Type B pancreatic cell (in vitro differentiated cells): ENCODE measurements around the gene LAMC3. TPM values are rescaled to one million over a fixed set of nuclear protein-coding genes. Genes with fewer than 3 reads are reported as not detected.

Experiments used
- DNase-seq: peaks from one replicate; pipeline ENCODE4 v3.0.0; 2021; ENCODE audit warnings: mixed read lengths; ENCODE audit not compliant: unreplicated experiment; ENCODE audit errors: extremely low spot score
- H3K27ac Mint-ChIP-seq: 2 replicates; pipeline ENCODE4 v1.8.0; 2021; ENCODE audit warnings: mild to moderate bottlenecking, mixed read lengths
- H3K27me3 Mint-ChIP-seq: 2 replicates; pipeline ENCODE4 v1.8.0; 2021; ENCODE audit warnings: mixed read lengths
- H3K36me3 Mint-ChIP-seq: 2 replicates; pipeline ENCODE4 v1.8.0; 2021; ENCODE audit warnings: mixed read lengths
- H3K4me1 Mint-ChIP-seq: one replicate; pipeline ENCODE4 v1.8.0; 2021; ENCODE audit warnings: mixed read lengths; ENCODE audit not compliant: unreplicated experiment
- H3K4me3 Mint-ChIP-seq: 2 replicates; pipeline ENCODE4 v1.8.0; 2021; ENCODE audit warnings: mild to moderate bottlenecking, mixed read lengths
- H3K9me3 Mint-ChIP-seq: 2 replicates; pipeline ENCODE4 v1.8.0; 2021; ENCODE audit warnings: mixed read lengths
- total RNA-seq: library from RNA; stranded (reverse); gene quantifications from 2 replicates; pipeline ENCODE4 v1.2.1, GENCODE V29; 2021; ENCODE audit warnings: low replicate concordance
- TF ChIP-seq, protein P1 (sequence below): fragments of 200-600 bp; sonication (generic); conservative IDR thresholded peaks from 2 replicates; pipeline ENCODE4 v1.5.0; 2021; ENCODE audit warnings: antibody characterized with exemption, mild to moderate bottlenecking

Gene LAMC3
- total RNA-seq, 1 donor from 2014 or later: 7.2 TPM

DNA sequence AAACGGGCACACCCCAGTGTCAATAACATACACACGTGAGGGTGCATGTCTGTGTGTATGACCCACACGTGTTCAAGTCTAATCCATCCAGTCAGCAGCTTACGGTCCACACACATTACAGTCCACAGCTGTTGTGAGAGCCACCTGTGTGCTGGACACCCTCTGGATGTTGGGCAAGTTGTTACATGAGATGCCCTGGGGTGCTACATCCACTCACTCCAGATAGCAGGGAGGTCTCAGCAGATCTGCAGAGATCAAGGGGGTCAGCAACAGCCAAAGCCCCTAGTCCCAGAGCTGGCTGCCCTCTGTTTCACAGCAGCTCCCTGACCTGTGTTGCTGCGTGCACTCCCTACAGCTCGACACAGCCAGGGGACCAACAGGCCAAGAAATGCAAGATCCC is 83.1 kb downstream of the LAMC3 start:
- no peak for DNase-seq
- H3K4me1 Mint-ChIP-seq: peaks cover 15% of the 10 kb centered on the region
- H3K27me3 Mint-ChIP-seq: peaks cover 9% of the 10 kb centered on the region
- H3K27ac Mint-ChIP-seq: no peak overlapping the region
- H3K9me3 Mint-ChIP-seq: no peaks in the 10 kb centered on the region
- H3K36me3 Mint-ChIP-seq: no peaks in the 10 kb centered on the region
- H3K4me3 Mint-ChIP-seq: no peak overlapping the region
- TF ChIP-seq, protein P1, sequence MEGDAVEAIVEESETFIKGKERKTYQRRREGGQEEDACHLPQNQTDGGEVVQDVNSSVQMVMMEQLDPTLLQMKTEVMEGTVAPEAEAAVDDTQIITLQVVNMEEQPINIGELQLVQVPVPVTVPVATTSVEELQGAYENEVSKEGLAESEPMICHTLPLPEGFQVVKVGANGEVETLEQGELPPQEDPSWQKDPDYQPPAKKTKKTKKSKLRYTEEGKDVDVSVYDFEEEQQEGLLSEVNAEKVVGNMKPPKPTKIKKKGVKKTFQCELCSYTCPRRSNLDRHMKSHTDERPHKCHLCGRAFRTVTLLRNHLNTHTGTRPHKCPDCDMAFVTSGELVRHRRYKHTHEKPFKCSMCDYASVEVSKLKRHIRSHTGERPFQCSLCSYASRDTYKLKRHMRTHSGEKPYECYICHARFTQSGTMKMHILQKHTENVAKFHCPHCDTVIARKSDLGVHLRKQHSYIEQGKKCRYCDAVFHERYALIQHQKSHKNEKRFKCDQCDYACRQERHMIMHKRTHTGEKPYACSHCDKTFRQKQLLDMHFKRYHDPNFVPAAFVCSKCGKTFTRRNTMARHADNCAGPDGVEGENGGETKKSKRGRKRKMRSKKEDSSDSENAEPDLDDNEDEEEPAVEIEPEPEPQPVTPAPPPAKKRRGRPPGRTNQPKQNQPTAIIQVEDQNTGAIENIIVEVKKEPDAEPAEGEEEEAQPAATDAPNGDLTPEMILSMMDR: no peak

DNA sequence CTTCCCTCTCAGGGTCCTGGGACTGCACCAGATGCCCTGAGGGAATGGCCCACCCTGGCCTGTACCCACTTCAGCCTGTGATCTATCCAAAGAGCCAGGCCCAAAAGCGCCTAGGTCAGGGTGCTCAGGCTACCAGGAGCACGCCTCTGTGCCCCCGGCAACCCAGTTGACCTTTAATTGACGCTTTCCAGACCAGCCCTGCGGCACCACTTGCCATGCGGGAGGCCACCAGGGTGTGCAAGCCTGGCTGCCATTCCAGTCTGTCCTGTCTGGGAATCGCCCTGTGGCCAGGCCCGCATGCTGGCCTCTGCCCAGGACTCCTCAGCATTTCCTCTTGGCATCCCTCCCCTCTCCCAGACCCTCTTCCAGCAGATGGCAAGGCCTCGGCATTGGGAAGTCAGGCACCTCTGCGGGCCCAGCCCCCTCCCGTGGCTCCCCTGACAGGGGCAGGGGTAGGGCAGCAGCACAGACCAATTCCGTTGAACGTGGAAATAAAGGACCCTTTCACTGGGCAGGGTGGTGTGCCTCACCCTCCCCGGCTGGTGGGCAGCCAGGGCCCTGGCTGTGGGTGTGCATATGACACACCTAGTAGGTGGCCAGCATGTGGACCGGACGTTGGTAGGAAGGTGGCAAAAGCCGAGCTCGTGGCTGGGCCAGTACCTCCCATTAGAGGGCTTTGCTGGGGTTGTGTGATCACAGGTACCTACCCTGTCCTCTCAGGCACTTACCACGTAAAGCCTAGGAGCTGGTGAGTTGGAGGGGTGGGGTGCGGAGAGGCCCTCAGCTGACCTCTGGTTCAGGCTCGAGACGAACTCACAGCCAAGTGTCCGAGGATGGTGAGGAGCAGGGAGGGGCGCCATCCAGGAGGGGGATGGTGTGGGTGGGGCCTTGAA is 83.8 kb downstream of the LAMC3 start:
- Mint-ChIP-seq H3K4me1 (peaks cover 21% of the 10 kb centered on the region), H3K4me3 (no peak overlapping the region), H3K27me3 (peaks cover 9% of the 10 kb centered on the region), H3K36me3 (no peaks in the 10 kb centered on the region), H3K27ac (no peak overlapping the region), H3K9me3 (no peaks in the 10 kb centered on the region)
- TF ChIP-seq, protein P1: no peak
- no peak for DNase-seq

GRCh38 chr9:131094015-131094414 is 85.0 kb downstream of the LAMC3 start:
- DNase-seq: no peak
- H3K27ac Mint-ChIP-seq: peak overlapping the region; percentile 79
- peaks cover 25% of the 10 kb centered on the region for H3K4me1 Mint-ChIP-seq
- no peaks in the 10 kb centered on the region for H3K9me3 Mint-ChIP-seq
- TF ChIP-seq, protein P1: no peak
- H3K4me3 Mint-ChIP-seq: peak overlapping the region; percentile 53
- H3K36me3 Mint-ChIP-seq: no peaks in the 10 kb centered on the region
- peaks cover 6% of the 10 kb centered on the region for H3K27me3 Mint-ChIP-seq

GRCh38 chr9:131094622-131095021 is 85.6 kb downstream of the LAMC3 start:
- H3K9me3 Mint-ChIP-seq: no peaks in the 10 kb centered on the region
- peaks cover 27% of the 10 kb centered on the region for H3K4me1 Mint-ChIP-seq
- no peak for DNase-seq
- H3K27ac Mint-ChIP-seq: peak overlapping the region; percentile 79
- H3K27me3 Mint-ChIP-seq: peaks cover 6% of the 10 kb centered on the region
- no peaks in the 10 kb centered on the region for H3K36me3 Mint-ChIP-seq
- peak overlapping the region; percentile 89 for H3K4me3 Mint-ChIP-seq
- TF ChIP-seq, protein P1: no peak

DNA sequence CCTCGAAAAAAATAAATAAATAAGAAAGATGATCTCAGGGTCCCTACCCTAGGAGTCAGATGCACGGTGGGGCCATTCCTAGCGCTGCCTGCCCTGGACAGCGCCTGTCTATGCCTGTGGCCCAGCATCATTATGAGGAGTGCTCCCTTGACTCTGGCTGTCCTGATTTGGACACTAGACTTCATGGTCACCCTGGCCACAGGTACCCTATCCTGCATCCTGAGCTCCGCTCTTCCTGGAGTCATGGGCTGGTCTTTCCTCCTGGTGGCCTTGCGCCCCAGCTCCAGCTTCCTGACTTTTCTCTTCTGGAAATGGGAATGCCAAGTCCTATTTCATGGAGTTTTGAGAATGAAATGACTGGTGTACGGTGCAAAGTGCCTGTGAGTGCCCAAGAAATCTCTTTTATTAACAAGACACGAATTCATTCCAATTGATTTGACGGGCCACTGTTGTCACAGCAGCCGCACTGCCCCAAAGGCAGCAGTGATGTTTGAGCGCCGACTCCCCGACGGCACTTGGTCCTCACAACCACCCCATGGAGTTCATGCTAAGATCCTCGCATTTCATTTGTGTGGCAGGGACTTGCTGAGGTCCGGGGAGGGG is 86.8 kb downstream of the LAMC3 start:
- Mint-ChIP-seq H3K4me1 (peaks cover 27% of the 10 kb centered on the region), H3K9me3 (no peaks in the 10 kb centered on the region), H3K27ac (peak overlapping the region; percentile 79), H3K4me3 (peak overlapping the region; percentile 89), H3K36me3 (no peaks in the 10 kb centered on the region), H3K27me3 (peaks cover 6% of the 10 kb centered on the region)
- no peak for DNase-seq
- TF ChIP-seq, protein P1: no peak
